ENCODE results near the gene CMYA5.

Gene CMYA5

GRCh38 chr5:79842991-79843390, 153.4 kb downstream of the CMYA5 start:
- Histone ChIP-seq H3K9ac (ENCODE audit: low read depth, low read length, poor library complexity, severe bottlenecking) (no peak overlapping the region), H3K4me3 (ENCODE audit: low read length, poor library complexity, severe bottlenecking) (no peak overlapping the region), H3K9me3 (ENCODE audit: insufficient read depth, low read depth, low read length) (no peaks in the 10 kb centered on the region), H3K36me3 (ENCODE audit: insufficient read depth, low read length) (no peaks in the 10 kb centered on the region), H3K79me2 (ENCODE audit: insufficient read depth, low read length) (no peaks in the 10 kb centered on the region), H3K27me3 (ENCODE audit: insufficient read depth, low read length, poor library complexity, severe bottlenecking) (no peaks in the 10 kb centered on the region), H3K4me1 (ENCODE audit: insufficient read depth, low read length, poor library complexity, severe bottlenecking) (no peaks in the 10 kb centered on the region), H3K4me2 (ENCODE audit: low read depth, low read length, poor library complexity, severe bottlenecking) (no peak overlapping the region), H2AFZ (ENCODE audit: low read length) (no peak overlapping the region), H3F3A (ENCODE audit: low read depth) (no peaks in the 10 kb centered on the region), H4K20me1 (ENCODE audit: insufficient read depth, low read length, poor library complexity, severe bottlenecking) (no peaks in the 10 kb centered on the region), H3K9me2 (replicated peaks; ENCODE audit: low read depth, low read length) (no peaks in the 10 kb centered on the region)
- TF ChIP-seq EZH2phosphoT487 (IDR thresholded peaks at IDR 0.05; ENCODE audit: borderline replicate concordance): no peak
- no peak for TF ChIP-seq CTCF (conservative IDR thresholded peaks at IDR 0.05; ENCODE audit: low read length)

GRCh38 chr5:79843450-79844388, 154.1 kb downstream of the CMYA5 start:
- no peaks in the 10 kb centered on the region for H3K79me2 ChIP-seq (ENCODE audit: insufficient read depth, low read length)
- no peak overlapping the region for H3K4me3 ChIP-seq (ENCODE audit: low read length, poor library complexity, severe bottlenecking)
- H3K27me3 ChIP-seq (ENCODE audit: insufficient read depth, low read length, poor library complexity, severe bottlenecking): no peaks in the 10 kb centered on the region
- TF ChIP-seq CTCF (conservative IDR thresholded peaks at IDR 0.05; ENCODE audit: low read length) (no peak), EZH2phosphoT487 (IDR thresholded peaks at IDR 0.05; ENCODE audit: borderline replicate concordance) (no peak)
- H3K4me1 ChIP-seq (ENCODE audit: insufficient read depth, low read length, poor library complexity, severe bottlenecking): no peaks in the 10 kb centered on the region
- no peaks in the 10 kb centered on the region for H3F3A ChIP-seq (ENCODE audit: low read depth)
- H4K20me1 ChIP-seq (ENCODE audit: insufficient read depth, low read length, poor library complexity, severe bottlenecking): no peaks in the 10 kb centered on the region
- no peaks in the 10 kb centered on the region for H3K36me3 ChIP-seq (ENCODE audit: insufficient read depth, low read length)
- H3K9me2 ChIP-seq (replicated peaks; ENCODE audit: low read depth, low read length): no peaks in the 10 kb centered on the region
- no peak overlapping the region for H3K4me2 ChIP-seq (ENCODE audit: low read depth, low read length, poor library complexity, severe bottlenecking)
- no peak overlapping the region for H3K9ac ChIP-seq (ENCODE audit: low read depth, low read length, poor library complexity, severe bottlenecking)
- no peak overlapping the region for H2AFZ ChIP-seq (ENCODE audit: low read length)
- no peaks in the 10 kb centered on the region for H3K9me3 ChIP-seq (ENCODE audit: insufficient read depth, low read depth, low read length)

GRCh38 chr5:79844571-79844970, 154.9 kb downstream of the CMYA5 start:
- Histone ChIP-seq H3K4me2 (ENCODE audit: low read depth, low read length, poor library complexity, severe bottlenecking) (no peak overlapping the region), H3K4me1 (ENCODE audit: insufficient read depth, low read length, poor library complexity, severe bottlenecking) (no peaks in the 10 kb centered on the region), H3K4me3 (ENCODE audit: low read length, poor library complexity, severe bottlenecking) (no peak overlapping the region), H3K36me3 (ENCODE audit: insufficient read depth, low read length) (no peaks in the 10 kb centered on the region), H4K20me1 (ENCODE audit: insufficient read depth, low read length, poor library complexity, severe bottlenecking) (no peaks in the 10 kb centered on the region), H3K27me3 (ENCODE audit: insufficient read depth, low read length, poor library complexity, severe bottlenecking) (no peaks in the 10 kb centered on the region), H2AFZ (ENCODE audit: low read length) (no peak overlapping the region), H3K79me2 (ENCODE audit: insufficient read depth, low read length) (no peaks in the 10 kb centered on the region), H3K9ac (ENCODE audit: low read depth, low read length, poor library complexity, severe bottlenecking) (no peak overlapping the region), H3F3A (ENCODE audit: low read depth) (no peaks in the 10 kb centered on the region), H3K9me3 (ENCODE audit: insufficient read depth, low read depth, low read length) (no peaks in the 10 kb centered on the region), H3K9me2 (replicated peaks; ENCODE audit: low read depth, low read length) (no peaks in the 10 kb centered on the region)
- no peak for TF ChIP-seq CTCF (conservative IDR thresholded peaks at IDR 0.05; ENCODE audit: low read length)
- TF ChIP-seq EZH2phosphoT487 (IDR thresholded peaks at IDR 0.05; ENCODE audit: borderline replicate concordance): no peak

All from Loucy (cell line).